Cardiac fibroblast (primary cell): ENCODE data around the gene CLC.

ENCODE experiments used
- DNase-seq, 2 donors: peaks; one replicate each; pipeline versions ENCODE4 v3.0.0 to v3.0.0-alpha.2; 2010; ENCODE audit warnings: low read depth in 2 of 2
- H3K4me3 ChIP-seq, 2 donors: replicated peaks in 1 of 2; 1 replicate in 1 of 2; 2 replicates in 1 of 2; pipeline ENCODE4 v1.5.1; 2011; ENCODE audit warnings: low read depth in 2 of 2, low read length in 2 of 2, mild to moderate bottlenecking in 2 of 2, moderate library complexity in 1 of 2
- CTCF ChIP-seq: IDR thresholded peaks from one replicate; pipeline ENCODE4 v1.5.1; 2011; ENCODE audit warnings: low read depth, mild to moderate bottlenecking, low read length, inconsistent platforms

The CLC gene

GRCh38 chr19:39709026-39709872 lies 28.6 kb downstream of the CLC start:
- no peak for DNase-seq
- no peak overlapping the region for H3K4me3 ChIP-seq
- no peak for TF ChIP-seq CTCF

- no peak for TF ChIP-seq CTCF
- no peak for DNase-seq
- no peak overlapping the region for H3K4me3 ChIP-seq
These were observed 29.2 kb downstream of the CLC start for GRCh38 chr19:39708594-39708993.

GRCh38 chr19:39705578-39706188 lies 32.1 kb downstream of the CLC start:
- no peak overlapping the region for H3K4me3 ChIP-seq
- DNase-seq, result no peak
- TF ChIP-seq CTCF, result no peak

- DNase-seq, result no peak
- TF ChIP-seq CTCF, result no peak
These were observed 33.4 kb downstream of the CLC start, which contains the start of gene LGALS14 for GRCh38 chr19:39704181-39705044. TSS of gene LGALS14 (plus strand) at chr19:39704481. CDS start at chr19:39704529, 48 bp downstream.

GRCh38 chr19:39701291-39701690 lies 36.5 kb downstream of the CLC start:
- DNase-seq, result no peak
- TF ChIP-seq CTCF, result no peak
- H3K4me3 ChIP-seq, result no peak overlapping the region

More at GRCh38 chr19:39704181-39705044, 33.4 kb downstream of the CLC start, which contains the start of gene LGALS14:
- no peak within 1 kb of the TSS for H3K4me3 ChIP-seq

- H3K4me3 ChIP-seq, result no peak overlapping the region
- TF ChIP-seq CTCF, result no peak
- no peak for DNase-seq
These were observed 39.3 kb downstream of the CLC start for GRCh38 chr19:39698535-39698934.
